B cell (primary cell): ENCODE measurements around the gene QRFPR. TPM values are rescaled to one million over a fixed set of nuclear protein-coding genes. Genes with fewer than 3 reads are reported as not detected.

Experiments used
- ATAC-seq: fragments of 200-7000 bp; cut with Tn5 transposase; one replicate; pipeline ENCODE4 v1.10.0; 2021; ENCODE audit warnings: low read depth, mild to moderate bottlenecking, moderate number of reproducible peaks, moderate library complexity
- CTCF ChIA-PET: fragments of 350-600 bp; sonication (Branson Sonifier 250); formaldehyde crosslinking; loops from one replicate; lab custom pipeline; 2021; ENCODE audit warnings: antibody characterized with exemption, inconsistent platforms; lab: Charles Lee
- POLR2A ChIA-PET: fragments of 350-600 bp; sonication (Branson Sonifier 250); formaldehyde crosslinking; loops from one replicate; lab custom pipeline; 2021; ENCODE audit warnings: antibody characterized with exemption; lab: Charles Lee
- DNase-seq: peaks from one replicate; pipeline ENCODE4 v3.0.0; 2013
- H2AFZ ChIP-seq: 2 replicates; pipeline ENCODE4 v1.6.1; 2012; ENCODE audit warnings: mild to moderate bottlenecking, low read depth, low read length; ENCODE audit not compliant: insufficient read depth, poor library complexity, severe bottlenecking
- H3K27ac ChIP-seq, 2 donors: 1 replicate in 1 of 2; 2 replicates in 1 of 2; pipeline ENCODE4 v1.5.1; 2012 to 2013; ENCODE audit warnings: low read length in 2 of 2, mild to moderate bottlenecking in 2 of 2, moderate library complexity in 1 of 2
- H3K27me3 ChIP-seq, 4 experiments: fragments of 200-600 bp in 1 of 4; sonication (generic) in 1 of 4; replicated peaks in 1 of 4; 1 replicate in 2 of 4; 2 replicates in 2 of 4; pipeline versions ENCODE4 v1.6.1 to v1.7.0; 2013 to 2016; ENCODE audit warnings: low read length in 3 of 4, mild to moderate bottlenecking in 2 of 4, mixed read lengths in 1 of 4, moderate library complexity in 1 of 4; ENCODE audit not compliant: insufficient read depth in 4 of 4, control insufficient read depth in 3 of 4; ENCODE audit errors: control extremely low read depth in 1 of 4
- H3K36me3 ChIP-seq, 2 experiments: replicated peaks in 1 of 2; 1 replicate in 1 of 2; 2 replicates in 1 of 2; pipeline versions ENCODE4 v1.6.1 to v1.7.1; 2013; ENCODE audit warnings: low read length in 1 of 2; ENCODE audit not compliant: insufficient read depth in 2 of 2, control insufficient read depth in 1 of 2; ENCODE audit errors: control extremely low read depth in 1 of 2, extremely low read depth in 1 of 2
- H3K4me1 ChIP-seq, 2 donors: fragments of 200-600 bp in 1 of 2; sonication (generic) in 1 of 2; 1 replicate in 1 of 2; 2 replicates in 1 of 2; pipeline versions ENCODE4 v1.5.1 to v1.6.1; 2013 to 2017; ENCODE audit warnings: low read length in 2 of 2; ENCODE audit not compliant: control insufficient read depth in 2 of 2, insufficient read depth in 2 of 2
- H3K4me2 ChIP-seq: replicated peaks from 2 replicates; pipeline ENCODE3; 2012; ENCODE audit warnings: mild to moderate bottlenecking, low read depth, low read length; ENCODE audit not compliant: poor library complexity, severe bottlenecking
- H3K4me3 ChIP-seq, 5 experiments: fragments of 200-600 bp in 1 of 5; sonication (generic) in 1 of 5; 1 replicate in 3 of 5; 2 replicates in 2 of 5; pipeline versions ENCODE4 v1.5.1 to v1.7.0; 2011 to 2016; ENCODE audit warnings: low read length in 4 of 5, mild to moderate bottlenecking in 4 of 5, low read depth in 2 of 5, control low read depth in 1 of 5, moderate library complexity in 1 of 5; ENCODE audit not compliant: insufficient read depth in 1 of 5; ENCODE audit errors: control extremely low read depth in 1 of 5, extremely low read depth in 1 of 5
- H3K79me2 ChIP-seq: fragments of 200-600 bp; sonication (generic); one replicate; pipeline ENCODE4 v1.6.0; 2016; ENCODE audit warnings: low read length; ENCODE audit not compliant: control insufficient read depth, insufficient read depth
- H3K9ac ChIP-seq: fragments of 200-600 bp; sonication (generic); 2 replicates; pipeline ENCODE4 v1.6.1; 2017; ENCODE audit warnings: mild to moderate bottlenecking, low read length, moderate library complexity
- H3K9me3 ChIP-seq, 3 donors: one replicate each; pipeline versions ENCODE4 v1.6.1 to v1.7.1; 2013; ENCODE audit warnings: low read length in 2 of 3; ENCODE audit not compliant: control insufficient read depth in 2 of 3, insufficient read depth in 1 of 3; ENCODE audit errors: control extremely low read depth in 1 of 3
- H4K20me1 ChIP-seq: 2 replicates; pipeline ENCODE4 v1.6.0; 2012; ENCODE audit warnings: mild to moderate bottlenecking, low read length; ENCODE audit not compliant: insufficient read depth, control insufficient read depth, poor library complexity, severe bottlenecking
- H3K27ac Mint-ChIP-seq: one replicate; pipeline ENCODE4 v1.8.0; 2021; ENCODE audit warnings: mixed read lengths
- H3K27me3 Mint-ChIP-seq: one replicate; pipeline ENCODE4 v1.8.0; 2021; ENCODE audit warnings: mixed read lengths
- H3K4me1 Mint-ChIP-seq: one replicate; pipeline ENCODE4 v1.8.0; 2021; ENCODE audit warnings: mixed read lengths
- H3K4me3 Mint-ChIP-seq: one replicate; pipeline ENCODE4 v1.8.0; 2021; ENCODE audit warnings: mixed read lengths
- H3K9me3 Mint-ChIP-seq: one replicate; pipeline ENCODE4 v1.8.0; 2022; ENCODE audit warnings: mixed read lengths; ENCODE audit not compliant: insufficient read depth
- EZH2 ChIP-seq: IDR thresholded peaks from 2 replicates; pipeline ENCODE4 v1.6.1; 2012; ENCODE audit warnings: borderline replicate concordance, low read depth, mild to moderate bottlenecking, moderate library complexity, low read length; ENCODE audit not compliant: insufficient read depth, poor library complexity, severe bottlenecking
- WGBS: methylation state at CpG from one replicate; pipeline ENCODE4 v1.1.5; 2013; ENCODE audit warnings: missing lambda C conversion rate; ENCODE audit not compliant: insufficient coverage; 5-methylcytosine and 5-hydroxymethylcytosine counted together
- intact Hi-C: fragments of 100-400 bp; cut with micrococcal nuclease; formaldehyde crosslinking; loops from one replicate; pipeline ENCODE4 v1.10.0; 2022
- polyA plus RNA-seq: library from polyadenylated mRNA; depleted of rRNA; stranded (reverse); fragments of >200 nt; gene quantifications from 2 replicates; pipeline ENCODE4 v1.2.3, GENCODE V29; 2012
- total RNA-seq, 2 donors: library from RNA; stranded (reverse); fragments of 120-200 nt in 1 of 2; gene quantifications; 1 replicate in 1 of 2; 2 replicates in 1 of 2; pipeline versions ENCODE4 v1.2.3 to v1.2.4, GENCODE V29; 2013 to 2022
- TF ChIP-seq, protein P1 (sequence below): fragments of 200-600 bp; IDR thresholded peaks from one replicate; pipeline ENCODE4 v1.8.0; 2022; ENCODE audit warnings: antibody characterized with exemption, mild to moderate bottlenecking

Gene QRFPR
- total and polyA plus RNA-seq, 2 donors (not counting 1 experiment from before 2014, with no cell fraction given), result not detected

DNA sequence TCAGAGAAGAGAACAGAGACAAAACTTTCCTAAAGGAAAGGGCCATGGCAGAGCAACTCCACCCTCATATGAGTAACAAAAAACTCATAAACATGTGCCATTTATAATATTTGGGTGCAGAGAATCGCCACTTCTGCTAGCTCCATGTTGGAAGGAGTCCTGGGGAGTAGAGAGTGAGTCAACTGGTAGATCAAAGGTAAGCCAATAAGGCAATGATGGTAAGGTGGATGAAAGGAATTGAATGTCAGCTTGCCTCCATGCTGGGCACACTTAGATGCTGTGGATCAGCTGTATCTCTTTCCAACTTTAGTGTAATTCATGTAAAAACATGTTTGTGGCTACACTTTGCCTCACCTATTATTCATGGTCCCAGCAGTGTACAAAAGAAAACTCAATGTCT, 4.7 kb downstream of the QRFPR start:
- Histone ChIP-seq H3K27me3 (peaks cover 0 to 18% (median 5%) of the 10 kb centered on the region in 4 experiments), H3K79me2 (no peaks in the 10 kb centered on the region), H2AFZ (no peak overlapping the region), H4K20me1 (no peaks in the 10 kb centered on the region), H3K4me3 (no peak overlapping the region), H3K9me3 (peaks cover 0 to 11% (median 0%) of the 10 kb centered on the region in 3 donors), H3K27ac (no peak overlapping the region), H3K36me3 (no peaks in the 10 kb centered on the region), H3K4me2 (no peak overlapping the region), H3K4me1 (no peaks in the 10 kb centered on the region), H3K9ac (no peak overlapping the region)
- H3K9me3 Mint-ChIP-seq, result no peaks in the 10 kb centered on the region
- POLR2A ChIA-PET, result no interaction called here
- WGBS, result no CpG with 5 or more reads among the region's 1 CpG
- intact Hi-C loops, result no loop called here
- H3K27ac Mint-ChIP-seq, result no peak overlapping the region
- no peak for ATAC-seq
- no peak for TF ChIP-seq EZH2
- TF ChIP-seq, protein P1, sequence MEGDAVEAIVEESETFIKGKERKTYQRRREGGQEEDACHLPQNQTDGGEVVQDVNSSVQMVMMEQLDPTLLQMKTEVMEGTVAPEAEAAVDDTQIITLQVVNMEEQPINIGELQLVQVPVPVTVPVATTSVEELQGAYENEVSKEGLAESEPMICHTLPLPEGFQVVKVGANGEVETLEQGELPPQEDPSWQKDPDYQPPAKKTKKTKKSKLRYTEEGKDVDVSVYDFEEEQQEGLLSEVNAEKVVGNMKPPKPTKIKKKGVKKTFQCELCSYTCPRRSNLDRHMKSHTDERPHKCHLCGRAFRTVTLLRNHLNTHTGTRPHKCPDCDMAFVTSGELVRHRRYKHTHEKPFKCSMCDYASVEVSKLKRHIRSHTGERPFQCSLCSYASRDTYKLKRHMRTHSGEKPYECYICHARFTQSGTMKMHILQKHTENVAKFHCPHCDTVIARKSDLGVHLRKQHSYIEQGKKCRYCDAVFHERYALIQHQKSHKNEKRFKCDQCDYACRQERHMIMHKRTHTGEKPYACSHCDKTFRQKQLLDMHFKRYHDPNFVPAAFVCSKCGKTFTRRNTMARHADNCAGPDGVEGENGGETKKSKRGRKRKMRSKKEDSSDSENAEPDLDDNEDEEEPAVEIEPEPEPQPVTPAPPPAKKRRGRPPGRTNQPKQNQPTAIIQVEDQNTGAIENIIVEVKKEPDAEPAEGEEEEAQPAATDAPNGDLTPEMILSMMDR, result no peak
- H3K4me3 Mint-ChIP-seq, result no peak overlapping the region
- CTCF ChIA-PET, result no interaction called here
- no peaks in the 10 kb centered on the region for H3K4me1 Mint-ChIP-seq
- DNase-seq, result no peak
- peaks cover 29% of the 10 kb centered on the region for H3K27me3 Mint-ChIP-seq

DNA sequence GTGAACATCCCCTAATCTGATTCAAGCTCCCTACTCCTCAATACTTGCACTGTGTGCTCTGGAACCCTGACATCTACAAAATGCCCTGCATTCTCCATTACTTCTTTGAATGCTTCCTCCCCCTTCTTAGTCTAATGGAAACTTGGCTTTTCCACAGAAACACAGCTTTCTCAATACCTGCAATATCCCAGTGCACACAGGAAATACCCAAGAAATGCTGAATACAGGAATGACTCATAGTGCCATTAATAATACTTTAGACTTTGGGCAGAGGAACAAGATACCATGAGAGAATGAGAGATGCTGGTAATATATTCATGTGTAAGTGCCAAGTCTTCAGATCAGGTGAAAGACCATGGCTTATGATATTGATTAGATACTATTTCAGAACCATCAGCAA, 5.6 kb downstream of the QRFPR start:
- ChIA-PET CTCF (no interaction called here), POLR2A (no interaction called here)
- peaks cover 0 to 10% (median 3%) of the 10 kb centered on the region in 4 experiments for H3K27me3 ChIP-seq
- peaks cover 29% of the 10 kb centered on the region for H3K27me3 Mint-ChIP-seq
- no peaks in the 10 kb centered on the region for H4K20me1 ChIP-seq
- H3K79me2 ChIP-seq, result no peaks in the 10 kb centered on the region
- H3K27ac Mint-ChIP-seq, result no peak overlapping the region
- no peak overlapping the region for H3K4me2 ChIP-seq
- H3K4me3 ChIP-seq, result no peak overlapping the region
- H3K9ac ChIP-seq, result no peak overlapping the region
- H3K9me3 ChIP-seq, result peaks cover 0 to 2% (median 0%) of the 10 kb centered on the region in 3 donors
- no peak for ATAC-seq
- DNase-seq, result no peak
- intact Hi-C loops, result no loop called here
- no peaks in the 10 kb centered on the region for H3K4me1 ChIP-seq
- TF ChIP-seq, protein P1, result no peak
- no peak for TF ChIP-seq EZH2
- no peaks in the 10 kb centered on the region for H3K4me1 Mint-ChIP-seq
- no peak overlapping the region for H2AFZ ChIP-seq
- H3K4me3 Mint-ChIP-seq, result no peak overlapping the region
- no peaks in the 10 kb centered on the region for H3K9me3 Mint-ChIP-seq
- H3K36me3 ChIP-seq, result no peaks in the 10 kb centered on the region
- H3K27ac ChIP-seq, result no peak overlapping the region
